NCI-H2196 (cell line): Measurements from ENCODE around the gene NDUFV1.
"Not testable (repeated sequence)": the region's sequence is repeated elsewhere in the genome, so short reads cannot be mapped to it uniquely, and the experiment has no call there.

Experiments
- DNase-seq: peaks from one replicate; lab custom pipeline; 2025; ENCODE audit not compliant: unreplicated experiment; lab: John Stamatoyannopoulos, UW

Gene NDUFV1

DNA sequence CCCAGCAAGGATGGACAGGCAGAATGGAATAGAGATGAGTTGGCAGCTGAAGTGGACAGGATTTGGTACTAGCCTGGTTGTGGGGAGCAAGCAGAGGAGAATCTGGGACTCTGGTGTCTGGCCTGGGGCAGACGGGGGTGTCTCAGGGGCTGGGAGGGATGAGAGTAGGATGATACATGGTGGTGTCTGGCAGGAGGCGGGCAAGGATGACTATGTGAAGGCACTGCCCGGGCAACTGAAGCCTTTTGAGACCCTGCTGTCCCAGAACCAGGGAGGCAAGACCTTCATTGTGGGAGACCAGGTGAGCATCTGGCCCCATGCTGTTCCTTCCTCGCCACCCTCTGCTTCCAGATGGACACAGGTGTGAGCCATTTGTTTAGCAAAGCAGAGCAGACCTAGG lies 20.8 kb upstream of the NDUFV1 start:
- no peak for DNase-seq

DNA sequence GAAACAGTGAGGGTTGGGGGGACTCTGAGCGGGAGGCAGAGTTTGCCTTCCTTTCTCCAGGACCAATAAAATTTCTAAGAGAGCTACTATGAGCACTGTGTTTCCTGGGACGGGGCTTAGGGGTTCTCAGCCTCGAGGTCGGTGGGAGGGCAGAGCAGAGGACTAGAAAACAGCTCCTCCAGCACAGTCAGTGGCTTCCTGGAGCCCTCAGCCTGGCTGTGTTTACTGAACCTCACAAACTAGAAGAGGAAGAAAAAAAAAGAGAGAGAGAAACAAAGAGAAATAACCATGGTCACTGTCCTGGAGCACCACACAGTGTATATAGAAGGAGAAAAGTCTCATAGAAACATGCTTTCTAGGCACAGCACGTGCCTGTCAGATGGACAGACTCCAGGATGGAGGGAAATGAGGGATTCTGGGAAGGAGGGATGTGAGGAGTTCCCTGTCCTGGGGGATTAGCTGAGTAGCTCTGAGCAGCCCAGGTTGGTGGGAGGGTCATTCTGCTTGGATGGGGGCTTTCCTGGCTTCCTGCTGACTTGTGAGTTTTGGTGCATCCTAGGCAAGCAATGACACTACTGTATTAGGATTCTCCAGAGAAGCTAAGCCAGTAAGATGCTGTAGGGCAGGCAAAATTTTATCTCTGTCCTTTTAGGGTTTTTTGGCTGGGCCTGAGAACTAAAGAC lies 20.0 kb upstream of the NDUFV1 start:
- DNase-seq: no peak

DNA sequence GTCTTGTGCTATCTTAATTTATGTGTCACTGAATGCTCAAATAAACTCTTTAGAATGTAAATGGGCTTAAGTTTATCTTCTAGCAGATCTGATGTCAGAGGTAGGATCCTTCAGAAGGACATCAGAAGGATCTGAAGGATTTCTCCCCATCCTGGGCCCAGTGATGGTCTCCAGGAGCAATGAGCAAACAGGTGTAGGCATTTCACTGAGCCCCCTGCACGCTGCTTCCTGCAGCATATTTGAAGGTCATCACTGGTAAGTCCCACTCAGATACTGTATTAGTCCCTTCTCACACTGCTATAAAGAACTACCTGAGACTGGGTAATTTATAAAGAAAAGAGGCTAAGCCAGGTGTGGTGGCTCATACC lies 18.6 kb upstream of the NDUFV1 start:
- no peak for DNase-seq

DNA sequence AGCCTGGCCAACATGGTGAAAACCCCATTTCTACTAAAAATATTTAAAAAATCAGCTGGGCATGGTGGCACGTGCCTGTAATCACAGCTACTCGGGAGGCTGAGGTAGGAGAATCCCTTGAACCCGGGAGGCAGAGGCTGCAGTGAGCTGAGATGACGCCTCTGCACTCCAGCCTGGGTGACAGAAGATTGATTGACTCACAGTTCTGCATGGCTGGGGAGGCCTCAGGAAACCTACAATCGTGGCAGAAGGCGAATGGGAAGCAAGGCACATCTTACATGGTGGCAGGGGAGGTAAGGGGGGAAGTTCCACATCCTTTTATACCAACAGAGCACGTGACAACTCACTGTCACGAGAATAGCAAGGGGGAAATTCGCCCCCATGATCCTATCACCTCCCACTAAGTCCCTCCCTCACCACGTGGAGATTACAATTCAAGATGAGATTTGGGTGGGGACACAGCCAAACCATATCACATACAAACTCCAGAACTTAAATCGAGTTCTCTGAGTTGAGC lies 17.8 kb upstream of the NDUFV1 start:
- not testable (repeated sequence) for DNase-seq

DNA sequence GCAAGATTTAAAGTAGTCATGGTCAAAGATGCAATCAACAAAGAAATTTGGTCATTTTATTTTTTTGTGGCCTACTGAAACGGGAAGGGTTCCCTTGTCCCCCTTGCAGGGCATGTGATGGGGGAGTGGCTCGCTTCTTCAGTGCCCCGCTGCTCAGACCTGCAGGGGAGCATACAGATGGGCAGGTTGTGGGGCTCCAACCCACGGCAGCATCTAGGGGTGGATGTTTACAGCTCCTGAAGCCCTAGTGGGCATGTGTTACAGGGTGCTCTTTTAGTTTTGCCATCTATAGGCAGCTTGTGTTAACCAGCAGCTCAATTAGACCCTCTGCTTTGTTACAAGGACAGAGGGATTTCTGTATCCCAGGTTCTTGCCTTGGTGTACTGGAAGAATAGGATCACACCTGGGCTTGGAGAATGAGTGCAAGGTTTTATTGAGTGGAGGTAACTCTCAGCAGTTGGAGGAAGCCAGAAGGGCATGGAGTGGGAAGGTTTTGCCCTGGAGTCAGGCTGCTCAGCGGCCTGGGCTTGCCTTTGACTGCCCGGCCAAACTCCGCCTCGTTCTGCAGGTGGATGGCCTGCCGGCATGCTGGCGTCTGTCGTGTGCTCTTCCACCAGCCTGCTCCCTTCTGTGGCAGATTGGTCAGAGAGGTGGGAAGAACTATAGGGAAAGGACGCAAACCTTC lies 13.7 kb upstream of the NDUFV1 start:
- peak; percentile 15 for DNase-seq

DNA sequence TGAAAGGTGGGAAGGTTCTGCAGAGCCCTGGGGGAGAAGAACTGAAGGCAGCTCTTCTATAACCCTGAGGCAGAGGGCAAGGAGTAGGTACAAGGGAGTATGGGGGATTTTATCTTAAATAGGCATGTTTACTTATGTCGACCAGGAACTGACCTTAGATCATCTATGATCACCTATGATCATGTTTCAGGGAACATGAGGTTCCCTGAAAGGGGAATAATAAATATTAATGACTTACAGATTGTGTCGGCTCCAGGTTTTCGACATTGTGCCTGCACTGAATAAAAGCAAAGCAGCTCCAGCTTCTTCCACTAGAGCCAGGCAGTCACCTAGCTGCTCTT lies 13.2 kb upstream of the NDUFV1 start:
- DNase-seq: no peak

DNA sequence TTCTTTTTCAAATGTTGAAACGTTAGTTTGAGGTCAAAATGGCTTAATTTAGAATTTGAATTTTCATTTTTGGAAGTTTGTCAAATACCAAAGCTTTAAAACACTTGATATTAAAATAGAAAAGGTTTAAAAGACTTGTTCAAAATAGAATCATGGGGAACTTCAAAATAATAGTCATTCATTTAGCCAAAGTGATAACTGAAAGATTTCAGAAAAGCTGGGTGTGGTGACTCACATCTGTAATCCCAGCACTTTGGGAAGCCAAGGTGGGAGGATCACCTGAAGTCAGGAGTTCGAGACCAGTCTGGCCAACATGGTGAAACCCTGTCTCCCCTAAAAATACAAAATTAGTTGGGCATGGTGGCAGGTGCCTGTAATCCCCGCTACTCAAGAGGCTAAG lies 12.3 kb upstream of the NDUFV1 start:
- DNase-seq: no peak

DNA sequence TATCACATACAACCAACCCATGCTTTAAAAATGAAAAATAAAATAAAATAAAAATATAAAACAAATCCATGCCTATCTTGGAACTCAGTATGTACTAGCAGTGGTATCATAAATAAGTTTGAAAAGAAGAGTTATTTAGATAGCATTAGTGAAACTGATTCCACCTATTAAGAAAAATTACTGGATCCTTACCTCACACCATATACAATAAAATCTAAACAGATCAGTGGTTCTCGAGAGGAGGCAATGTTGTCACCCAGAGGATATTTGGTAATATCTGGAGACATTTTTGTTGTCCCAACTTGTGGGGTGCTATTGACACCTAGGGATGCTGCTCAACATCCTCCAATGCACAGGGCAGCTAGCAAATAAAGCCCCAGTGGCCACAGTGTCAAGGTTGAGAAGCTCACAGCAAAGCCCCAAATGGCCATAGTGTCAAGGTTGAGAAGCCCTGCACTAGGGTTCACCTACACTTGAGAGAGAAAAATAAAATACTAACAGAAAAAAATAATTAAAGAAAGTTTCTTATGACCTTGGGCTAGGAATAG lies 9.9 kb upstream of the NDUFV1 start:
- no peak for DNase-seq

DNA sequence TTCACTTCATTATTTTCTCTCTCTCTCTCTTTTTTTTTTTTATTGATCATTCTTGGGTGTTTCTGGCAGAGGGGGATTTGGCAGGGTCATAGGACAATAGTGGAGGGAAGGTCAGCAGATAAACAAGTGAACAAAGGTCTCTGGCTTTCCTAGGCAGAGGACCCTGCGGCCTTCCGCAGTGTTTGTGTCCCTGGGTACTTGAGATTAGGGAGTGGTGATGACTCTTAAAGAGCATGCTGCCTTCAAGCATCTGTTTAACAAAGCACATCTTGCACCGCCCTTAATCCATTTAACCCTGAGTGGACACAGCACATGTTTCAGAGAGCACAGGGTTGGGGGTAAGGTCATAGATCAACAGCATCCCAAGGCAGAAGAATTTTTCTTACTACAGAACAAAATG lies 9.3 kb upstream of the NDUFV1 start:
- DNase-seq: not testable (repeated sequence)

DNA sequence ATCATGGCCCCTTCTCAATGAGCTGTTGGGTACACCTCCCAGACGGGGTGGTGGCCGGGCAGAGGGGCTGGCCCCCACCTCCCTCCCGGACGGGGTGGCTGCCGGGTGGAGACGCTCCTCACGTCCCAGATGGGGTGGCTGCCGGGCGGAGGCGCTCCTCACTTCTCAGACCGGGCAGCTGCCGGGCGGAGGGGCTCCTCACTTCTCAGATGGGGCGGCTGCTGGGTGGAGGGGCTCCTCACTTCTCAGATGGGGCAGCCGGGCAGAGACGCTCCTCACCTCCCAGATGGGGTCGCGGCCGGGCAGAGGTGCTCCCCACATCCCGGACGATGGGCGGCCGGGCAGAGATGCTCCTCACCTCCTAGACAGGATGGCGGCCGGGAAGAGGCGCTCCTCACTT lies 8.8 kb upstream of the NDUFV1 start:
- not testable (repeated sequence) for DNase-seq

DNA sequence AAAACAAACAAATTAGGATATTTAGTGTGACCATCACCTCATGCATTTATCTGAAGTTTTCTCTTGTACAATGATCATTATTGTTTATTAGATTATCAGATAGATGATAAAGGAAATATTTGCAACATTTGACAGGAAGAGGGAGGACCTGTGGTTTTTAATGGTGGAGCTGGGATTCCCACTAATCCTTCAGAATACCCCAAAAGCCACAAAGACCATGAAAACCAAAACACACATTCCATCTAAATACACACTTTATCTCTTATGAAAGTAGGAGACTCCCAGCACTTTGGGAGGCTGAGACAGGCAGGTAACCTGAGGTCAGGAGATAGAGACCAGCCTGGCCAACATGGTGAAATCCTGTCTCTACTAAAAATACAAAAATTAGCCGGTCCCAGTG lies 7.6 kb upstream of the NDUFV1 start:
- no peak for DNase-seq

DNA sequence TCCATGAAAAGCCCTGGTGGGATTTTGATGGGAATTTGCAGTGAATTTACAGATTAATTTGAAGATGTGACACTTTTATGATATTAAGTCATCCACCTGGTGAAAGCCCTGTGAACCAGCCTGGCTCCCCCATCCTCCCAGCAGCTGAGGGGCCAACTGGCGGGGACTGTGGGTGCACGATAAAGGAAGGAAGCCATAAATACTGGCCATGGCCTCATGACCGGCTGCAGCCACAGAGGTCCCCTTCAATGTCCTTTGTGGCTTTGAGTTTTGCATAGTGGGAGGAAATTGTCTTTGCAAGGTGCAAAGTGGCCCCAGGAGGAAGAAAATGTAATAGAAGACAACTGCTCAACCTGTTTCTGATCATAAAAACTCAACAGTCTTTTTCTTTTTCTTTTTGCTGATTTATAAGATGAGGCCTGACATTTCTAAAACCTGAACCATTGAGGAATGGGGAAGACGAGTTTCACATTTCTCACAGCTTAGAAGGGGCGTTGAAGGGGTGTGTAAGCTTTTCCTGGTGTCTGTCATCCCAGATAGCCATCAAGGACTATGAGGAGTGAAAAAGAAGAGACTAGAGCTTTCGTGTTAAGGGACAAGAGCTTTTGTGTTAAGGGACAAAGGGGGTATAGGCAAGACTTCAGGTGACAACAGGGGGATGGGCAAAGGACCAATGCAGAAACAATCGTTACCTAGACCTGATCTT lies 6.3 kb upstream of the NDUFV1 start:
- DNase-seq: no peak

DNA sequence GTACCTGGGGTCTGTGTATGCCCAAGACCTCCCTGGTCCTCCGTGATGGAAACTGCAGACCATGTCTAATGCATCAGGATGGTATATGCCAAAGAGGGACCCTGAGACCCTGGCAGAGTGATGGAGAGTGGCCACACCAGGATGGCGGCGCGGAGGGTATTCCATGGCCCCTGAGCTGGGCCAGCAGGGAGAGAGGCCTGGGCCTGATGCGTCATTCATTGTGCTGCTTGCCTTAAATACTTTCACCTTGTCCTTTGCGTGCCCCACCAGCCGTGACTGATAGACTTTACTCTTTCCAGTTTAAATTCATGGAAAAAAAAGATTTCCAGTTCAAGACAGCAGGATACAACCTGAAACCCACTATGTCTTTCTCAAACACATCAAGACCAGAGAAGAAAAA lies 5.6 kb upstream of the NDUFV1 start:
- no peak for DNase-seq

DNA sequence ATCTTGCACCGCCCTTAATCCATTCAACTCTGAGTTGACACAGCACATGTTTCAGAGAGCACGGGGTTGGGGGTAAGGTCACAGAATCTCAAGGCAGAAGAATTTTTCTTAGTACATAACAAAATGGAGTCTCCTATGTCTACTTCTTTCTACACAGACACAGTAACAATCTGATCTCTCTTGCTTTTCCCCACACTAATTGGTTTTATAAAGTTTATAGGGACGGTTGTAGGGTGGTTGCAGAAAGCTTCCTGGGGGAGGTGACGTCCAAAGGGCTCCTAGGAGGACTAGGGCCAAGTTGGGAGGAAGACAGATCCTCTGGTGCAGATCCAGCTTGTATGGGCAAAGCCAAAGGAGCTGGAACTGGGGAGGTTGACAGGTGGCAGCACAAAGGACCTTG lies 2.6 kb upstream of the NDUFV1 start:
- not testable (repeated sequence) for DNase-seq

DNA sequence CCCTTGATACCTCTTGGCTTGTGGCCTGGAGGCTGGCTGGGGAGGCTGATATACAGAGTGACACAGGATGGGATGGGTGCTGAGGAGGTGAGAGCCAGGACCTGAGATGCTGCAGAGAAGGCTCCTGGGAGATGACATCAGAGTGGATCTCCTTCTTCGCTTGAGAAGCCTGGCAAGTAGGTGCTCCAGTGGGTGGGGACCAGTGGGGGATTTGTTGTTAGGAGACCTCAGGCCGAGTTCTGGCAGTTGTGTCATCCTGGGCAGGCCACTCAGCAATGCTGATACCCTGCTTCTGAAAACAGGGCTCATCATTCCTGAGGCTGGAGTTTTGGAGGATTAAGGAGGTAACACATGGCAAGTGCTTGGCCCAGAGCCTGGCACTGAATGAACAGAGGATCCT lies 1.9 kb upstream of the NDUFV1 start:
- DNase-seq: no peak

DNA sequence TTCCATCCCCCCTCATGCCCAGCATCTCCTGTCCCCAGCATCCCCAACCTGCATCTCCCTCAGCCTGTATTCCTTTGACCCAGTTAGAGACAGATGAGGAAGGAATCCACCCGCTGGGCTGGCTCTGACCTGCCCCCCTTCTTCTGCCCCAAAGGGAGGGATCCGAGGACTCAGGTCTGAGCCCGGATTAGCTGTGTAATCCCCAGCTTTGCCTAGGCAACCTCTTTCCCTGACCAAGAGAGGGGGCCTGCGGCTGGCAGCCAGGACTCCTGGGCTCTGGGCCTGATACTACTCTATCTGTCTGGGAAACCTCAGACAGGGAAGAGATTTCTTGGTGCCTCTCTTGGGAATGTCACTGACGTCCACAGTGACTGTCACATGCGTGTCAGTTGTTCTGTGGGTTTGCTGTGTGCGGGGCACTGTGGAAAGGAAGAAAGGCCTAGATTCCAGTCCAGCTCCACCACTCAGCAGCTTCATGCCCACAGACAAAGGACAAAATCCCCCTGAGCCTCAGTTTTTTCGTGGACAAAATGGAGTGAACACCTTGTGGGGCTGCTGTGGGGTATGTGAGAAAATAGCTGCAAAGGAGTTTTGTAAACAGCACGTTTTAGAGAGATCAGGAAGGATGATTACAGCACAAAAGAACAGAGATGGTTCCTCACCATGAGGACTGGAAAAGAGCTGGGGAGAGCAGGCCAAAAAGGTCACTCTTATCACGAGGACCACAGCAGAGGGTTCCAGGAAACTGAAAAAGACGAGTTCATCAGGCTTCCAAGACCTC lies 1.3 kb upstream of the NDUFV1 start:
- no peak for DNase-seq

DNA sequence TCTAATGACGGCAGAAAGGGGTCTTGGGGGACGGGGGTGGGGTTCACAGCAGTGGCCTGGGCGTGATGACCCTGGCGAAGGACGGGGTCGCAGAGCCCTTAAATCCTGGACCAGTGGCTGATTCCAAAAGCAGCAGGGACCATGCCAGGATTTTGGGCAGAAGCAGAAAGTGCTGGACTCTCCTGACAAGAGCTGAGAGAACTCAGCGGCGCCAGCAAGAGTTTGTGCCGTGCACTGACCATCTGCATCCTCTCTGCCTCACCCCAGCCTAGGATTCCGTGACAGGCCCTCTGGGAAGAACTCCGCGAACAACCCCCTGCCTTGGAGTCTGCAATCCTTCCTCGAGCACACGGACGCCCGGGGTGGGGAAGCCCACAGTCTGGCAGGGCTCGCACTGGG lies 644 bp upstream of the NDUFV1 start:
- no peak for DNase-seq

DNA sequence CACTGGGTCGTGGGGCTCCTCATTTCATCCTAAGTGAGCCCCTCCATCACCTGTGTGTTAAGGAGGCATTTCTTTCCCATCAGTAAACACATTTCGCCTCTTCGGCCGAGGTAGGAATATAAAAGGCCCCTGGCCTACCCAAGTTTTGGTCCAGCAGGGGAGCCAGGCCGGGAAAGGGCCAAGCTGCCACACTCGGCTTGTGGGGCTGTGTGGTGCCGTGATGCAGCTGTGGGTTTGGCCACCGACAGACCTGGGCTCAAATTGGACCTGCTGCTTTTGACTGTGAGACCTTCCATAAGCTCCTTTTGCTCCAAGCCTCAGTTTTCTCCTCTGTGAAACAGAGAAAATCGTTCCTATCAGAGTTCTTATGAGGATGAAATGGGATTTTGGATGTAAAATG lies 771 bp downstream of the NDUFV1 start:
- DNase-seq: no peak

DNA sequence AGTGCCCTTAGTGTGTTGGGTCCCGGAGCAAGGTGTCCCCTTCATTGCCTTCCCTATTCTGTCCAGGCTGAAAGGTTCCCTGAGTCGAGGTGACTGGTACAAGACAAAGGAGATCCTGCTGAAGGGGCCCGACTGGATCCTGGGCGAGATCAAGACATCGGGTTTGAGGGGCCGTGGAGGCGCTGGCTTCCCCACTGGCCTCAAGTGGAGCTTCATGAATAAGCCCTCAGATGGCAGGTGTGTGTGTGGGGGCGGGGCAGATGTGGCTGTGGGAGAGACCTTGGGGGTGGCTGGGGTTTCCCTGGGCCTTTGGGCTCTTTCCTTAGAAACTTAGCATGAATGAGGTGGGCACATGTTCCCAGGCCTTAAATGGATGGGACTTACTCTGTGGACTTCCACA lies 1.8 kb downstream of the NDUFV1 start:
- DNase-seq: no peak

DNA sequence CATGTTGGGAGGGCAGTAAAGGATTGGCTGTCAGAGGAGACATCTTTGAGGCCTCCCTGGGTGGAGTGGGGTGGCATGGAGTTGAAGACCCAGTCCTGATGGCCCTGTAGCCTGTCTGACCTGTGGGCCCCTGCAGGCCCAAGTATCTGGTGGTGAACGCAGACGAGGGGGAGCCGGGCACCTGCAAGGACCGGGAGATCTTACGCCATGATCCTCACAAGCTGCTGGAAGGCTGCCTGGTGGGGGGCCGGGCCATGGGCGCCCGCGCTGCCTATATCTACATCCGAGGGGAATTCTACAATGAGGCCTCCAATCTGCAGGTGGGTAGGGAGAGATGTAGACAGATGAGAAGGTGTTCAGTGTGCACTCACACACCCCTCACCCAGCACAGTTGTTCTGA lies 2.6 kb downstream of the NDUFV1 start:
- no peak for DNase-seq

DNA sequence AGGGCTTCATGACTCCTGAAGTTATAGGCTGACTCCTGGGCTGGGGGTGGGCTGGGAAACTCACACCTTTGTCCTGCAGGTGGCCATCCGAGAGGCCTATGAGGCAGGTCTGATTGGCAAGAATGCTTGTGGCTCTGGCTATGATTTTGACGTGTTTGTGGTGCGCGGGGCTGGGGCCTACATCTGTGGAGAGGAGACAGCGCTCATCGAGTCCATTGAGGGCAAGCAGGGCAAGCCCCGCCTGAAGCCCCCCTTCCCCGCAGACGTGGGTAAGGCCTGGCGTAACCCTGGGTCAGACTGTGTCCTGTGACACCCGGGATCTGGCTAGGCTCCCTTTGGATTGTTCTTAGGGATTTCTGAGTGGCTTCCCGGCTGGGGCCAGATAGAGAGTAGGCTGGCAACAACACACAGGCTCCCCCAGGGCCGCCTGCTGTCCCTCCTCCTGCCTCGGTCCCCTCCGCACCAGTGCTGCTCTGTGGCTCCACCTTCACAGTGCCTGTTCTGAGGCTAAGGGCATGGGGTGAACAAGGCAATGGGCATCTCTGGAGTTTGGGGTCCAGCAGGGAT lies 3.6 kb downstream of the NDUFV1 start:
- no peak for DNase-seq
